Measurements from ENCODE around the gene TSG101. TPM values are rescaled to one million over a fixed set of nuclear protein-coding genes. Genes with fewer than 3 reads are reported as not detected.

The TSG101 gene
- total and polyA plus RNA-seq, 5 donors from 2014 or later = 18.8 to 87.2 (median 77.7) TPM

- peaks cover 0 to 7% (median 0%) of the 10 kb centered on the region in 4 donors for H3K4me1 Mint-ChIP-seq
- Histone ChIP-seq H3K4me3 (ENCODE audit: low read depth, low read length) (no peak overlapping the region), H3K4me1 (ENCODE audit: control insufficient read depth, insufficient read depth, low read length, poor library complexity, severe bottlenecking) (no peaks in the 10 kb centered on the region), H3K27me3 (ENCODE audit: control insufficient read depth, insufficient read depth, low read length) (no peaks in the 10 kb centered on the region), H3K9me3 (ENCODE audit: control insufficient read depth in 2 of 2, low read length in 2 of 2) (no peaks in the 10 kb centered on the region), H3K36me3 (ENCODE audit: control insufficient read depth, insufficient read depth, low read length) (no peaks in the 10 kb centered on the region), H3K27ac (ENCODE audit: insufficient read depth, low read length, poor library complexity, severe bottlenecking) (no peak overlapping the region)
- no peaks in the 10 kb centered on the region for H3K9me3 Mint-ChIP-seq
- no peaks in the 10 kb centered on the region for H3K27me3 Mint-ChIP-seq
- H3K4me3 Mint-ChIP-seq = no peak overlapping the region
- peaks cover 7% of the 10 kb centered on the region for H3K36me3 Mint-ChIP-seq
- peak overlapping the region in 1 of 3 donors; percentile 49 for H3K27ac Mint-ChIP-seq
- DNase-seq = peak in 2 of 3 donors; percentile 58 to 69
- peak; percentile 53 to 60 for ATAC-seq (ENCODE audit: low read depth in 2 of 2)
These were observed 13.7 kb upstream of the TSG101 start for GRCh38 chr11:18540207-18541009.

- Mint-ChIP-seq H3K27me3 (no peaks in the 10 kb centered on the region), H3K27ac (peak overlapping the region in 1 of 3 donors; percentile 47), H3K4me3 (no peak overlapping the region), H3K9me3 (no peaks in the 10 kb centered on the region), H3K36me3 (no peaks in the 10 kb centered on the region), H3K4me1 (peaks cover 0 to 9% (median 0%) of the 10 kb centered on the region in 4 donors)
- Histone ChIP-seq H3K9me3 (ENCODE audit: control insufficient read depth in 2 of 2, low read length in 2 of 2) (no peaks in the 10 kb centered on the region), H3K27me3 (ENCODE audit: control insufficient read depth, insufficient read depth, low read length) (no peaks in the 10 kb centered on the region), H3K4me1 (ENCODE audit: control insufficient read depth, insufficient read depth, low read length, poor library complexity, severe bottlenecking) (no peaks in the 10 kb centered on the region), H3K36me3 (ENCODE audit: control insufficient read depth, insufficient read depth, low read length) (no peaks in the 10 kb centered on the region), H3K27ac (ENCODE audit: insufficient read depth, low read length, poor library complexity, severe bottlenecking) (no peak overlapping the region), H3K4me3 (ENCODE audit: low read depth, low read length) (no peak overlapping the region)
- DNase-seq (no peak), ATAC-seq (ENCODE audit: low read depth in 2 of 2) (no peak)
These were observed 9.5 kb upstream of the TSG101 start for GRCh38 chr11:18536209-18536608.

- H3K9me3 Mint-ChIP-seq = no peaks in the 10 kb centered on the region
- Histone ChIP-seq H3K4me1 (ENCODE audit: control insufficient read depth, insufficient read depth, low read length, poor library complexity, severe bottlenecking) (no peaks in the 10 kb centered on the region), H3K27ac (ENCODE audit: insufficient read depth, low read length, poor library complexity, severe bottlenecking) (no peak overlapping the region), H3K9me3 (ENCODE audit: control insufficient read depth in 2 of 2, low read length in 2 of 2) (no peaks in the 10 kb centered on the region), H3K27me3 (ENCODE audit: control insufficient read depth, insufficient read depth, low read length) (no peaks in the 10 kb centered on the region), H3K4me3 (ENCODE audit: low read depth, low read length) (no peak overlapping the region), H3K36me3 (ENCODE audit: control insufficient read depth, insufficient read depth, low read length) (no peaks in the 10 kb centered on the region)
- ATAC-seq (ENCODE audit: low read depth in 2 of 2) (no peak), DNase-seq (no peak)
- H3K4me3 Mint-ChIP-seq = no peak overlapping the region
- peaks cover 0 to 9% (median 0%) of the 10 kb centered on the region in 4 donors for H3K4me1 Mint-ChIP-seq
- no peak overlapping the region for H3K27ac Mint-ChIP-seq
- no peaks in the 10 kb centered on the region for H3K36me3 Mint-ChIP-seq
- H3K27me3 Mint-ChIP-seq = no peaks in the 10 kb centered on the region
These were observed 7.5 kb upstream of the TSG101 start for GRCh38 chr11:18534245-18534644.

- Mint-ChIP-seq H3K9me3 (no peaks in the 10 kb centered on the region), H3K4me3 (no peak overlapping the region), H3K4me1 (peaks cover 0 to 9% (median 7%) of the 10 kb centered on the region in 4 donors), H3K27me3 (no peaks in the 10 kb centered on the region), H3K27ac (peak overlapping the region in 1 of 3 donors; percentile 62), H3K36me3 (no peaks in the 10 kb centered on the region)
- DNase-seq (no peak), ATAC-seq (ENCODE audit: low read depth in 2 of 2) (no peak)
- Histone ChIP-seq H3K9me3 (ENCODE audit: control insufficient read depth in 2 of 2, low read length in 2 of 2) (no peaks in the 10 kb centered on the region), H3K36me3 (ENCODE audit: control insufficient read depth, insufficient read depth, low read length) (no peaks in the 10 kb centered on the region), H3K4me3 (ENCODE audit: low read depth, low read length) (no peak overlapping the region), H3K27me3 (ENCODE audit: control insufficient read depth, insufficient read depth, low read length) (no peaks in the 10 kb centered on the region), H3K27ac (ENCODE audit: insufficient read depth, low read length, poor library complexity, severe bottlenecking) (no peak overlapping the region), H3K4me1 (ENCODE audit: control insufficient read depth, insufficient read depth, low read length, poor library complexity, severe bottlenecking) (no peaks in the 10 kb centered on the region)
These were observed 6.6 kb upstream of the TSG101 start for GRCh38 chr11:18533365-18533764.

- peaks cover 30% of the 10 kb centered on the region for H3K4me1 ChIP-seq (ENCODE audit: control insufficient read depth, insufficient read depth, low read length, poor library complexity, severe bottlenecking)
- H3K9me3 Mint-ChIP-seq = no peaks in the 10 kb centered on the region
- H3K4me1 Mint-ChIP-seq = peaks cover 20 to 53% (median 39%) of the 10 kb centered on the region in 4 donors
- H3K27me3 ChIP-seq (ENCODE audit: control insufficient read depth, insufficient read depth, low read length) = no peaks in the 10 kb centered on the region
- H3K4me3 ChIP-seq (ENCODE audit: low read depth, low read length) = peak overlapping the region; percentile 97
- H3K27me3 Mint-ChIP-seq = peaks cover 5% of the 10 kb centered on the region
- peak overlapping the region; percentile 100 for H3K27ac ChIP-seq (ENCODE audit: insufficient read depth, low read length, poor library complexity, severe bottlenecking)
- no peaks in the 10 kb centered on the region for H3K9me3 ChIP-seq (ENCODE audit: control insufficient read depth in 2 of 2, low read length in 2 of 2)
- peaks cover 6% of the 10 kb centered on the region for H3K36me3 ChIP-seq (ENCODE audit: control insufficient read depth, insufficient read depth, low read length)
- no peak for ATAC-seq (ENCODE audit: low read depth in 2 of 2)
- H3K4me3 Mint-ChIP-seq = peak overlapping the region; percentile 96 to 100 (median 100)
- H3K27ac Mint-ChIP-seq = peak overlapping the region; percentile 99 to 100 (median 100)
- peaks cover 12% of the 10 kb centered on the region for H3K36me3 Mint-ChIP-seq
- DNase-seq = peak in 1 of 3 donors; percentile 17
These were observed 770 bp upstream of the TSG101 start for GRCh38 chr11:18527512-18527911.

GRCh38 chr11:18526130-18526520, 617 bp downstream of the TSG101 start:
- Histone ChIP-seq H3K27ac (ENCODE audit: insufficient read depth, low read length, poor library complexity, severe bottlenecking) (peak overlapping the region; percentile 100), H3K4me1 (ENCODE audit: control insufficient read depth, insufficient read depth, low read length, poor library complexity, severe bottlenecking) (peaks cover 30% of the 10 kb centered on the region), H3K9me3 (ENCODE audit: control insufficient read depth in 2 of 2, low read length in 2 of 2) (no peaks in the 10 kb centered on the region), H3K36me3 (ENCODE audit: control insufficient read depth, insufficient read depth, low read length) (peaks cover 7% of the 10 kb centered on the region), H3K27me3 (ENCODE audit: control insufficient read depth, insufficient read depth, low read length) (no peaks in the 10 kb centered on the region), H3K4me3 (ENCODE audit: low read depth, low read length) (peak overlapping the region; percentile 97)
- peaks cover 19% of the 10 kb centered on the region for H3K36me3 Mint-ChIP-seq
- H3K4me1 Mint-ChIP-seq = peaks cover 28 to 62% (median 46%) of the 10 kb centered on the region in 4 donors
- no peaks in the 10 kb centered on the region for H3K9me3 Mint-ChIP-seq
- ATAC-seq (ENCODE audit: low read depth in 2 of 2) (no peak), DNase-seq (no peak)
- H3K27ac Mint-ChIP-seq = peak overlapping the region; percentile 99 to 100 (median 100)
- H3K27me3 Mint-ChIP-seq = peaks cover 5% of the 10 kb centered on the region
- H3K4me3 Mint-ChIP-seq = peak overlapping the region; percentile 96 to 100 (median 100)

- Mint-ChIP-seq H3K4me1 (peaks cover 31 to 76% (median 55%) of the 10 kb centered on the region in 4 donors), H3K9me3 (no peaks in the 10 kb centered on the region), H3K27ac (peak overlapping the region in 2 of 3 donors; percentile 49 to 80), H3K4me3 (peak overlapping the region; percentile 22 to 57 (median 46)), H3K27me3 (peaks cover 5% of the 10 kb centered on the region), H3K36me3 (peaks cover 19% of the 10 kb centered on the region)
- Histone ChIP-seq H3K9me3 (ENCODE audit: control insufficient read depth in 2 of 2, low read length in 2 of 2) (no peaks in the 10 kb centered on the region), H3K27me3 (ENCODE audit: control insufficient read depth, insufficient read depth, low read length) (no peaks in the 10 kb centered on the region), H3K4me3 (ENCODE audit: low read depth, low read length) (no peak overlapping the region), H3K4me1 (ENCODE audit: control insufficient read depth, insufficient read depth, low read length, poor library complexity, severe bottlenecking) (peaks cover 30% of the 10 kb centered on the region), H3K36me3 (ENCODE audit: control insufficient read depth, insufficient read depth, low read length) (peaks cover 10% of the 10 kb centered on the region), H3K27ac (ENCODE audit: insufficient read depth, low read length, poor library complexity, severe bottlenecking) (no peak overlapping the region)
- ATAC-seq (ENCODE audit: low read depth in 2 of 2) (no peak), DNase-seq (no peak)
These were observed 2.5 kb downstream of the TSG101 start for GRCh38 chr11:18524248-18524647.

All from CD4-positive, CD25-positive, alpha-beta regulatory T cell (primary cell).